Astrocyte (in vitro differentiated cells and primary cell): ENCODE measurements around the gene RUVBL2.

Source experiments
- EZH2 ChIP-seq: IDR thresholded peaks from 2 replicates; pipeline ENCODE4 v1.6.1; 2012; ENCODE audit warnings: mild to moderate bottlenecking, low read length, inconsistent platforms; ENCODE audit not compliant: insufficient read depth
- TF ChIP-seq, protein P1 (sequence below): IDR thresholded peaks from 2 replicates; pipeline ENCODE4 v1.5.1; 2011; ENCODE audit warnings: low read depth, mild to moderate bottlenecking, inconsistent platforms, low read length, moderate library complexity; ENCODE audit not compliant: insufficient read depth

- TF ChIP-seq, protein P1, sequence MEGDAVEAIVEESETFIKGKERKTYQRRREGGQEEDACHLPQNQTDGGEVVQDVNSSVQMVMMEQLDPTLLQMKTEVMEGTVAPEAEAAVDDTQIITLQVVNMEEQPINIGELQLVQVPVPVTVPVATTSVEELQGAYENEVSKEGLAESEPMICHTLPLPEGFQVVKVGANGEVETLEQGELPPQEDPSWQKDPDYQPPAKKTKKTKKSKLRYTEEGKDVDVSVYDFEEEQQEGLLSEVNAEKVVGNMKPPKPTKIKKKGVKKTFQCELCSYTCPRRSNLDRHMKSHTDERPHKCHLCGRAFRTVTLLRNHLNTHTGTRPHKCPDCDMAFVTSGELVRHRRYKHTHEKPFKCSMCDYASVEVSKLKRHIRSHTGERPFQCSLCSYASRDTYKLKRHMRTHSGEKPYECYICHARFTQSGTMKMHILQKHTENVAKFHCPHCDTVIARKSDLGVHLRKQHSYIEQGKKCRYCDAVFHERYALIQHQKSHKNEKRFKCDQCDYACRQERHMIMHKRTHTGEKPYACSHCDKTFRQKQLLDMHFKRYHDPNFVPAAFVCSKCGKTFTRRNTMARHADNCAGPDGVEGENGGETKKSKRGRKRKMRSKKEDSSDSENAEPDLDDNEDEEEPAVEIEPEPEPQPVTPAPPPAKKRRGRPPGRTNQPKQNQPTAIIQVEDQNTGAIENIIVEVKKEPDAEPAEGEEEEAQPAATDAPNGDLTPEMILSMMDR, result no peak
- no peak for TF ChIP-seq EZH2
Measured at GRCh38 chr19:48950830-48951519, 42.7 kb upstream of the RUVBL2 start.
